ENCODE measurements around the gene RGL2.
A peak's percentile ranks its signal among the peaks of the same experiment; 100 is the strongest.
"Not testable (repeated sequence)": the region's sequence is repeated elsewhere in the genome, so short reads cannot be mapped to it uniquely, and the experiment has no call there.

Gene RGL2

DNA sequence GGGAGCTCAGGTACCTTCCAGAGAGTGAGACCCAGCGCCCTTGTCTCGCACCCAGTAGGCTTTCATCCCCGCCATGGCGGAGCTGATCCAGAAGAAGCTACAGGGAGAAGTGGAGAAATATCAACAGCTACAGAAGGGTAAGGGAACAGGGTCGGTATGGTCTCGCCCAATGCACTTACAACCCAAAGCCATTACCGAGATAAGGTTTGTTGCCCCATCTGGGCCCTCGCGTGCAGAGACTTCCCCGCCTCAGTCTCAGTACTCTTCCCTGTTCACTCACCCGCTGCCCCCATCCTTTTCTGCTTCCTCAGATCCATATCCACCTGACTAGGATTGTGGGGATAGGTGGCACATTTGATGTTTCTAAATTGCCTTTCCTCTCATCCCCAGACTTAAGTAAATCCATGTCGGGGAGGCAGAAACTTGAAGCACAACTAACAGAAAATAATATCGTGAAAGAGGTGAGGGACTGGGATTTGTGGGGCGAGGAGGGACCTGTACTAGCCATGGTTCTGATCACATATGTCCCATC lies 8.9 kb downstream of the RGL2 start:
- DNase-seq: no peak

DNA sequence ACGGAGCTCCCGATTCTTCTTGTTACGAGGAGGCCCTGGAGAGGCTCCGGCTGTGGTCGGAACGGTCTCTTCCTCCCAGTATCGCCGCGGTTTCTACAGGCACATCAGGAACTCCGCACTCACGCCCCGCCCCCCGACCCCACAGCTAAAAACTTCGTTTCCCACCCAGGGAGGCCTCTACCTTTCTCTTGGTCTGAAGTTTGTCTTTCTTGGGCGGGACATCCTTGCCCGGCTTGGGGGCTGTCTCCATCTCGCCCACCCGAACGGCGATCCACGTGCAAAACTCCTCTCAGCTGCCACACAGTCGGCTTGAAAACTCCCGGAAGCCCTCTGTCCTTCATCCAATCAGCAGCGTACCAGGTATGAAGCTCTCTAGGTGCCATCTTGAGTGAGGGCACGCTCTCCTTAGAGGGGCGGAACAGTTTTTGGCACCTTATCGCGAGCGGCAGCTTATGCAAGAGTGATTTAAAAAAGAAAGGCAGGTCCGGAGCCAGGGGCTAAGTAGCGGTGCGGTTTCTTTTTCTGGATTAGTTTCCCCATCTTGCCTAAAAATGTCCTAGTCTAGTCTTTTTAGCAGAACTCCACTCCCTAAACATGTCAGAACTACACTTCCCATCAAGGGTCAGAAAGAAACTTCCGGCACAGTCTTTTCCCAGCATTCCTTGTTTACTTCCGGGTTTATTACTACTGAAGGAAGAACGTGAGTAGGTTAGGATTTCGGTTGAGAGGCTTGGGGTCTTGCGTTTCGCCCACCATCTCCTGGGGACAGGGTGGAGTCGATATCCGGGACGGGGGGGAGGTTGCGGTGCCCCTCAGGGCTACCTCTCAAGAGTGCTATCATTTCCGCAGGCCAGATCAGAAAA lies 9.6 kb downstream of the RGL2 start, which contains the start of the genes PFDN6 and WDR46:
Gene PFDN6 (plus strand): TSS at position 681 of the 863 bp plus-strand sequence. CDS start 256 bp downstream, outside the sequence.
Gene WDR46 (minus strand): TSS at position 319 of the 863 bp plus-strand sequence. CDS start 69 bp downstream, at position 250.
- DNase-seq: peak; percentile 83 to 84

DNA sequence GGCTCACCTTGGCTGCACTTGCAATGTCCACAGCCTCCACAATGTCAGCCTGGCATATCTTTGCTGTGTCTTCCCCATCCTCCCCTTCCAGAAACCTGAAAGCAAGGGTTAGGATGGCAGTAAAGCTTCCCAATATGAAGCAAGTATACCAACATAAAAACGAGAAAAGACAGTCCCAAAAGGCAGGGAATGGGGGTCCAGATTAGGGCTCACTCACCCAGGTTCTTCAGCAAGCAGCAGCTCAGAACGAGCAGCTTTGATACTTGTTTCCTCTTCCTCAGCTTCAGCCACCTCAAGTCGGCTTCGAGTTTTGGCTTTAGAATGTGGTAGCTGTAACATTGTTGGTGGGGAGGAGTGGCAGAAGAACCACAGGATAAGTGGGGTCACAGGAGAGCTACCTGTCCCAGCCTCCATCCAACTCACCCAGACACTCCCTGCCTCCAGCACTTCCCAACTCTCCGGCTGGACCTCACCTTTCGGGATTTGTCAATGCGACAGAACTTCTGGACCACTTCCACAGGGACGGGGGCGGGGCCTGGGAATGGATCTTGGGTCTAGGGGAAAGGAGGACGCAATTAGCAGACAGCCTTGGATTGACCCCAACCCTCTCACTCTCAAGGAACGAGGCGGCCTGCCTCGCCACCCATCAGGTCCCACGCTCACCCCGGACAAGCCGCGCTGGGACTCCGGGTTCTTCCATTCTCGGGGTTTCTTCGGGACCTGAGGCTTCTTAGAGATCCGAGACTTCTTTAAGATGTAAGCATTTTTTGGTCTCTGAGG lies 10.4 kb downstream of the RGL2 start:
- no peak for DNase-seq

DNA sequence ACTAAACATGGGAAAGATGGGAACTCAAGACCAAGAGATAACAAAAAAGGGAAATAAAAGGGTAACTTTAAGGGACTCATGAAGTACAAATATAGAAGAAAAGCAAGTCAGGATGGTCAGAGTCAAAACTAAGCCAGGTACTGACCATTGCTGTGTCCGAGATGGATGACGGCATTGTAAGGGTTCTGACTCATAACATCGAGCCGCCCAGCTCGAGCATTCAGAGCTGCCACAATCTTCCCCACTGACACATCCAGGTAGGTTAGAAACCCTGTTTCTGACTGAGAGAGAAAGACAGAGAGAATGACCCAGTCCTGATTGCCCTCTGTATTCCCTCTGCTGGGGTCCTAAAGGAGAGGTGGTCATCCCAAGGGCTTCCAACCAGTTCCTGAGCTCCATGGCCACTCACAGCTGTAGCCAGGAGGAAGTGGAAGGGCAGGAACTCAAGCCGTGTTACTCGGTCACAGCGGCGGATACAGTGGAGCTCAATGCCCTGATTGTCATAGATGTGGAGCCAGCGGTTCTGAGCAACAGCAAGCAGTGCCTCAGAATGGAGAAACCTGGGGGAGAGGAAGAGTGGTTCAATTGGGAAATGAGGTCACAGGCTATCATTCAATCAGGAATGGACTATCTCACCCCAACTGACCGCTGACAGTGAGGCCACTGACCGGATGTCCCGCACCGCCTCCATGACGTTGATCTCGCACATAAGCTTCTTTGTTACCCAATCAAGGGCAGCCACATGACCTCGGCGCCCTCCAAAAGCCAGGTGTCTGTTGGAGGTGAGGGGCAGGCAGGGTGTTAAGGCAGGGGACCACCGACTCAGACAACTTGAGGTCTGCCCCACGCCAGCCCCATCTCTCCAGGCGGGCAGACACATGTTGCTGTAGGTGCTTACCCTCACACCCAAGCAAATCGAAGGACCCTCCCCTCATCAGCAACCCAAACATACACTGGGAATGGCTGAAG lies 11.5 kb downstream of the RGL2 start:
- DNase-seq: no peak

DNA sequence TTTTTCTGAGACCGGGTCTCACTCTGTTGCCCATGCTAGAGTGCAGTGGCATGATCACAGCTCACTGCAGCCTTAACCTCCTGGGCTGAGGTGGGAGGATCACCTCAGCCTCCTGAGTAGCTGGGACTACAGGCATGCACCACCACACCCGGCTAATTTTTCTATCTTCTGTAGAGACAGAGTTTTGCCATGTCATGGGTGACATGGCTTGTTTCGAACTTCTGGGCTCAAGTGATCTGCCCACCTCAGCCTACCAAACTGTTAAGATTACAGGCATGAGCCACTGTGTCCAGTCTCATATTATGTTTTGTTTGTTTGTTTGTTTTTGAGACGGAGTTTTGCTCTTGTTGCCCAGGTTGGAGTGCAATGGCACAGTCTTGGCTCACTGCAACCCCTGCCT lies 13.5 kb downstream of the RGL2 start:
- DNase-seq: not testable (repeated sequence)

DNA sequence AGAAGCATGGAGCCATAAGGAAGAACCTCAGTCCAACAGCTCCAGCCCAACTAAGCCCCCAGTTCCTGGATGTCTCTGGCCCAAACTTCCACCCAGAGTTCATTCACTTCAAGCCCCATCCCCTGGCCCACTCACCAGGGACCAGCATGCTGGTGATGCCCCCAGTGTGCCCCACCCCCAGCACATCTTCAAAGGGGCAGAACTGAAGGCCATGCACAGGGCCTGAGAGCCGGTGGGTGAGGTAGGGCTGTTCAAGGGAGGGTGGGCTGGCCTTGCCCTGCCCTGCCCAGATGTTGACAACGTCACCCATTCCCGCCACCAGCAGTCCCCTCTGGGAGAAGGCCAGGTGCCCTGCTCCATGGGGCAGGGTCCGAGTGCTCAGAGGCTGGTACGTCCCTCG lies 18.2 kb downstream of the RGL2 start:
- no peak for DNase-seq

DNA sequence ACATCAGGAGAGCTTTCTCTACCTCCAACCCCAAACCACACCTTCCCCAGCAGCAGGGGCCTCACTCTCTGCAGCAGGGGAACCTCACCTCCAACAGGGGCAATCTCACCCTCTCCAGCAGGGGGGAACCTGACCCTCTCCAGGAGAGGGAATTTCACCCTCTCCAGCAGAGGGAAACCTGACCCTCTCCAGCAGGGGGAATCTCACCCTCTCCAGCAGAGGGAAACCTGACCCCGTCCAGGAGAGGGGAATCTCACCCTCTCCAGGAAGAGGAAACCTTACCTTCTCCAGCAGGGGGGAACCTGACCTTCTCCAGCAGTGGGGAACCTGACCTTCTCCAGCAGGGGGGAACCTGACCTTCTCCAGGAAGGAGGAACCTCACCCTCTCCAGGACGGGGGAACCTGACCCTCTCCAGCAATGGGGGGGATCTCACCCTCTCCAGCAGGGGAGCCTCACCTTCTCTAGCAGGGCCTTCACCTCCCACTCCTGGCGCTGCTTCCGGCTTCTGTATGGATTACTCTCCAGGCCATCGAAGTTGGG lies 18.7 kb downstream of the RGL2 start:
- DNase-seq: no peak

DNA sequence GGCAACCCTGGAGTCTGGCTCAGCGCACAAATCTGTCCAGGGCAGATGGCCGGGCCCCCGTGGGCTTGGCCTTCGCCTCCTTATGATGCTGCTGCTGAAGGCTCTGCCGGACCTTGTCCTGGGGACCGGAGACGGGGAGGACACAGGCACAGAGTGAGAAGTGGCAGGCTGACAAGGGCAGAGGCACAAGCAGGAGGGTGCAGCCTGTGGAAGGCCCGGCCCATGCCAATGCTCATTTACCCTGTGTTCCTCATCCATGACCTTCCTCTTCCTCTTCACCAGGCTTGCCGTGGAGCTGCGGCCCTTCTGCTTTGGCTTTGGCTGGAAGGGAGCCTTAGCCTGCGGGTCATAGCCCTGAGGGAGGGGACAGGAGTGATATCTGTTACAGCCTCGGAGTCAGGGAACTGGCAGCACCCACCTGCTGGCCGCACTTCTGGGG lies 19.5 kb downstream of the RGL2 start:
- no peak for DNase-seq

DNA sequence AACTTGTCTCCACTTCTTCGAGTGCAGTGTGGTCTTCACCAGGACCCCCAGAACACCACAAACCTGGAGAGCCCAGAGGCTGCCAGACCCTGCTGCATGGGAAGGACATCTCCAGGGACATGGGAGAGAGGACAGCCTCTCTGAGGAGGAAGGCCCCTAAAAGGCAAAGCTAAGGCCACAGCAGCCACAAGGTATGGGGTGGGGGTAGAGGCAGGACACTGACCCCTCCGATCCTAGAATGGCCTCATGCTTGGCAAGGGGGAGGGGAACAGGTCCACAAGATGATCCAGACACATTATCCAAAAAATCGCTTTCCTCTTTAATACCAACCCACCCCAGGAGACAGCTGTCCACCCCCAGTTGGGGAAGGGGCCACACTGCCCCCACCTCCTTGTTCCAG lies 19.9 kb downstream of the RGL2 start:
- no peak for DNase-seq

DNA sequence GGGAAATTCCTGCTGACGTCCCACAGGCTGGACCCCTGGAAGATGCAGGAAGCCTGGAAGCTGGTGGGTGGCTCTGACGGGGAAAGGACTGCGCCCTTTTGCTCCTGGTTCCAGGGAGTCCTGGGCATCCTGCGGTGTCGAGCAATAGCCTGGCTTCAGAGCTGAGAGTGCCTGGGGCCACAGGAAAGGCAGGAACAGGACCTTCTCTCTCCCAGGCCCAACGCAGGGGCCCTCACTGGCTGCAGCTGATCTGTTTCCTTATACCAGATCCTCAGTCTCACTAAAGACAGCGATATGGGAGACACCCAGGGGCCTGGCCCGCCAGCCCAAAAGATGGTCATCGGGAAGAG lies 20.4 kb downstream of the RGL2 start:
- DNase-seq: no peak

DNA sequence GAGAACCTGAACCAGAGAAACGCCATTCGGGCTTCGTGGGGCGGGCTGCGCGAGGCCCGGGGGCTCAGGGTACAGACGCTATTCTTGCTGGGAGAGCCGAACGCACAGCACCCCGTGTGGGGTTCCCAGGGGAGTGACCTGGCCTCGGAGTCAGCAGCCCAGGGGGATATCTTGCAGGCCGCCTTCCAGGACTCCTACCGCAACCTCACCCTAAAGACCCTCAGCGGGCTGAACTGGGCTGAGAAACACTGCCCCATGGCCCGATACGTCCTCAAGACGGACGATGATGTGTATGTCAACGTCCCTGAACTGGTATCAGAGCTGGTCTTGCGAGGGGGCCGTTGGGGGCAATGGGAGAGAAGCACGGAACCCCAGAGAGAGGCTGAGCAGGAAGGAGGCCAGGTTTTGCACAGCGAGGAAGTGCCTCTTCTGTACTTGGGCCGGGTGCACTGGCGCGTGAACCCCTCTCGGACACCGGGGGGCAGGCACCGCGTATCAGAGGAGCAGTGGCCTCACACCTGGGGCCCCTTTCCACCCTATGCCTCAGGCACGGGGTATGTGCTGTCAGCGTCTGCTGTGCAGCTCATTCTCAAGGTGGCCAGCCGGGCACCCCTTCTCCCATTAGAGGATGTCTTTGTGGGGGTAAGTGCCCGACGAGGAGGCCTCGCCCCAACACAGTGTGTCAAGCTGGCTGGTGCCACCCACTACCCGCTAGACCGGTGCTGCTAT lies 20.9 kb downstream of the RGL2 start:
- DNase-seq: no peak

DNA sequence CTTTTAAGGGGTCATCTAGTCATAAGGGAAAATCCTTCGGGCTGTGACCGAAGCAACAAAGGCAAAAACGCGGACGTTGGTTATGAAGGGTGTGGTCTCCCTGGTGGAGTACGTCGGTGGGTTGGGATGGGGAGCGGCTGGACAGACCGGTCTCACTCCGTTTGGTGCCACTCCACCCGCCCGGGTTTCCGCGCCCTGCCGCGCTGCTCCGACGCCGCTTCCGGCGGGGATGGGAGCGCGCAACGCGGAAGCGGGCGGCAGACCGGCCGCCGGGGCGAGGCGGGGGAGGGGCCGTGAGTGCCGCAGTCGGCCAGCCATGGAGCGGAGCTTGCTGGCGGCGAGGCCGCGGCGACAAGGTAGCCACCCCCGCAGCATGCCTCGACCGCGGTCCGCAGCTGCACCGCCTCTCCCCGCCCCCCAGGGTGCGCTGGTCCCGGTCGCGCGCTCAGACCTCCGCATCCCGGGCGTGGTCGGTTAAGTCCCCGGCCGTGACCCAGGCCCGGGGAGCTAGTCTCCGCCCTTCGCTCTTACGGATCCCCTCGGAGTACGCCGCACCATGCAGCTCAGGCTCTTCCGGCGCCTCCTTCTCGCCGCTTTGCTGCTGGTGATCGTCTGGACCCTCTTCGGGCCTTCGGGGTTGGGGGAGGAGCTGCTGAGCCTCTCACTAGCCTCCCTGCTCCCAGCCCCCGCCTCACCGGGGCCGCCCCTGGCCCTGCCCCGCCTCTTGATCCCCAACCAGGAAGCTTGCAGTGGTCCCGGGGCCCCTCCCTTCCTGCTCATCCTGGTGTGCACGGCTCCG lies 21.7 kb downstream of the RGL2 start, which contains the start of gene B3GALT4:
Gene B3GALT4 (plus strand): TSS at position 260 of the 799 bp plus-strand sequence. CDS start 297 bp downstream, at position 557.
- DNase-seq: no peak

DNA sequence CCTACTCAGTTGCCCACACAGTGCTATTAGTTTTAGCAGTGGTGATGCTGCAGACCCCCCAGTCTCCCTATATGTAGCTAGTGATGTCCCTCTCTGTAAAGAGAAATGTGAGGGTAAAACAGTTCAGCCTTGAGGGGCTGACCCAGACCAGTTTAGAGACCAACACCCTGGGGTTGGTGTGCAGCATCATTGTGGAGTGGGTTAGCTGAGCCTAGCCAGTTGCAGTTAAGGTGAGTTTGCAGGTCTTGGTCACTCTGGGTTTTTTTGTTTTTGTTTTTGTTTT lies 22.2 kb downstream of the RGL2 start:
- no peak for DNase-seq

DNA sequence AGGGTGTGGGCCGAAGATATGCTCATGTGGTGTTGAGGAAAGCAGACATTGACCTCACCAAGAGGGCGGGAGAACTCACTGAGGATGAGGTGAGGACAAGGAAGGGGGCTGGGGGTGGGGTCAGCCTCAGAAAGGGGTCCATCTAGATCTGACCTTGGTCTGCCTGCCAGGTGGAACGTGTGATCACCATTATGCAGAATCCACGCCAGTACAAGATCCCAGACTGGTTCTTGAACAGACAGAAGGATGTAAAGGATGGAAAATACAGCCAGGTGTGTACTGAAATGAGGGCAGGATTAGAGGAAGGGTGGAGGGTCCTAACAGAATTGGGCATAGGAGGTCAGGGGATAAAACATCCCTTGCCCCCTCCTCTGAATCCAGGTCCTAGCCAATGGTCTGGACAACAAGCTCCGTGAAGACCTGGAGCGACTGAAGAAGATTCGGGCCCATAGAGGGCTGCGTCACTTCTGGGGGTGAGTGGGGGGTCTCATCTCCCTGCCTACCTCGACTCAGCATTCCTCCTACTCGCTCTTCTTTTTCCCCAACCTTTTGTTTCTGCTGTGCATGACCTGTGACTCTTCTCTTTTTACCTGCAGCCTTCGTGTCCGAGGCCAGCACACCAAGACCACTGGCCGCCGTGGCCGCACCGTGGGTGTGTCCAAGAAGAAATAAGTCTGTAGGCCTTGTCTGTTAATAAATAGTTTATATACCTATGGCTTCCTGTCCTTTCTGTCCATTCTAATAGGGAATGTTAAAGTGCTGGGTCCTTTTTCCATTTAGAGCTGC lies 22.8 kb downstream of the RGL2 start:
- not testable (repeated sequence) for DNase-seq

DNA sequence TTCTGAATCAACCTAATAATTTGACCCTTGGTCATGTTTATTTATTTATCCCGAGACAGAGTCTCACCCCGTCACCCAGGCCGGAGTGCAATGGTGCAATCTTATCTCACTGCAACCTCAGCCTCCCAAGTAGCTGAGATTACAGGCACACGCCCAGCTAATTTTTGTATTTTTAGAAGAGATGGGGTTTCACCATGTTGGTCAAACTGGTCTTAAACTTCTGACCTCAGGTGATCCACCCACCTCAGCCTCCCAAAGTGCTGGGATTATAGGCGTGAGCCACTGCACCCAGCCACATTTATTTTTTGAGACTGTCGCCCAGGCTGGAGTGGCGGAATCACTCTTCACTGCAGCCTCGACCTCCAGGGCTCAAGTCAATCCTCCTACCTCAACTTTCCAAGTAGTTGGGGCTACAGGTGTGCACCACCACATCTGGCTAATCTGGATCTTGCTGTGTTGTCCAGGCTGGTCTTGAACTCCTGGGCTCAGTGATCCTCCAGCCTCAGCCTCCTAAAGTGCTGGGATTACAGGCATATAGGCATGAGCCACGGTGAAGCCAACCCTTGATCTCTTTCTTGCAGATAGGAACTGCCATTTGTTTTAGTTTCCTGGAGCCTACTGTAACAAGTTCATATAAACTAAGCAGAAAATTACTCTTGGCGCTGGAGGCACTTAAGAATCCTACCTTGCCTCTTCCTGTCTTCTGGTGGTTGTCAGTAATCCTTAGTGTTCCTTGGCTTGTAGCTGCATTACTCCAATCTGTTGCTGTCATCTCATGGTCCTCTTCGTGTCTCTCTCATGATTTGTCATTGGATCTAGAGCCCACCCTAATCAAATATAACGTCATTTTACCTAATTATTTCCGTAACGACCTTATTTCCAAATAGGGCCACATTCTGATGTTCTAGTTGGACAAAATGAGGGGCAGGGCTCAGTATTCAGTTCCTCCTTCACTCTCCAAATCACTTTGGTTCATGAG lies 24.5 kb downstream of the RGL2 start:
- DNase-seq: no peak

DNA sequence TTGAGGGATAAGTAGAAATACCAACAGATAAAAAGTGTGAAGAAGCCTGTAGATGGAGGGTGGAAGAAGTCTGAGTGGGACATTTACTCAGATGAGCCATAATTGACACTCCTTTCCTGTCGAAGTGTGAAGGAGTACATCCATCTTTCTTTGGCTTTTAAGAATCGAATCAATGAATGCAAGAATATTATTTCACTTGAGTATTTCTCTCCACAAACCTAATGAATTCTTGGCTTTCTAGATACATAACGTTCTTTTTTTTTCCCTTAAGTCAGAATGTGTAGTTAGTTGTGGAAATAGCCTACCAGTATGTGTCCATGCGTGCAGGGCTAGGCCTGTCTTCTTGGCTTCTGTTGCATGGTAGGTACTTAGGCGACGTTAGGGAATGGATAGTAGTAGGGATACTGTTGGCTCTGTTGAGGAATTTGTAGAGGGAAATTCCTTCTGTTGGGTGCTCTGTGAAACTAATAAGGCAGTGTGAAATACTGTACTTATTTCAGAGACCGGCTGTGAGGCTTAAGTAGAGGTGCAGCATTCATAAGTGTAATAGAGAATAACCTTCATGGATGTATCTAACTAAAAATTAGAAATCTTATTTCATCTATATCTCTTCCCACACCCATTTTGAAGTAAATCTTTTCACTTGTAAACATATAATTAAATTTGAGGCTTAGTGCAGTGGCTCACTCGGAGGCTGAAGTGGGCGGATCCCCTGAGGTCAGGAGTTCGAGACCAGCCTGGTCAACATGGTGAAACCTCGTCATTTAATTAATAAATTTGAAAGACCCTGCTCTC lies 25.4 kb downstream of the RGL2 start:
- no peak for DNase-seq

DNA sequence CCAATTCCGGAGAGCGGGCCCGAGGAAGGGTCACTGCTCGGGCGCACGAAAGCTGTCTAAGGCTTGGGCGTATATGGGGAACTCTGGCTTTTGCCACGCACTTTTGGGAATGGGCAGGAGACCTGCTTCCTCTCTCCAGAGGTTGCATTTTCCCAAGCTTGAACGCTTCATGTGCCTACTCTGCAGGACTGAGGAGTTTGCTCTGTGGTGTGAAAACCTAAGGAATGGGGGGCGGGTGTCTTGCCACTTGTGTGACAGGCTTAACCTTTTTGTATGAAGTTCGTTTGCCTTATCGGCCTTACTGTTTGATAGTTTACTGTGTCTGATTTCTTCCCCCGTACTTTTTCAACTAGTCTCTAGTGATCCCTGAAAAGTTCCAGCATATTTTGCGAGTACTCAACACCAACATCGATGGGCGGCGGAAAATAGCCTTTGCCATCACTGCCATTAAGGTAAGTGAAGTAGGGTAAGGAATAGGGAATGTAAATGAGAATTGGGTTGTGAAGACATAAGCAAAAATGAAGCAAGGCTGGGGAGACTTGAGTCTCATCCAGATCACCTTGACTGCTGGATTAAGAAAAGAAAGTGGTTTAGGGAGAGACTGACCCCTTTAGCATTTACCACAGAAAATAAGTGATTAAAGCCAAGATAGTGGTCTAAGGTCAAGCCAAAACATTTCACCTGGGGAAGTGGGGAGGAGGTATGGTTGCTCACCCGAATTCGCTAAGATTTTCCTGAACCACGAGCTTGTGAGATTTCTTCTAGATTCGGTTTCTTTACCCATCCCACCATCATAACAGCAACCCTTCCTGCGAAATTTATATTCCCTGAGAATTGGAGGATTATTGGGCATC lies 26.2 kb downstream of the RGL2 start:
- DNase-seq: no peak
